ENCODE measurements around the gene WDR59.
"Not testable (repeated sequence)": the region's sequence is repeated elsewhere in the genome, so short reads cannot be mapped to it uniquely, and the experiment has no call there.

WDR59 gene

DNA sequence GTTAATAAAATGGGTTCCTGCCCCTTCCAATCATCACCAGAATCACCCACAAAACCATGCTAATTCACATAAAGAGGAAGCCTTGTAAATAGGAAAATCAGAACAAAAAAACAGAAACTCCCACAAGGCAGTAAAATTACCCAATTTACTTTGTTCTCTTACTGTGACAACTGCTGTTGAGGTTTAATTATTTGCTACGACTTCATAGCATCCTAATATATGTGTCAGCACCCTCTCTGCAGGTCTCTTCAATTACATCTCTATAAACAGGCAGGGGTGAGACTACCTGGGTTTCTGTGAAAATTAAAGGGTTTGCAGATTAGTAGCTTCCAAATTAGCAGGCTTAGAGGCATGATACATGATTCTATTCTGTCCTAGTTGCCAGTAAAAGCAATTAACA lies 2.7 kb downstream of the WDR59 start:
- no peak for DNase-seq (ENCODE audit: low read depth in 2 of 2)

DNA sequence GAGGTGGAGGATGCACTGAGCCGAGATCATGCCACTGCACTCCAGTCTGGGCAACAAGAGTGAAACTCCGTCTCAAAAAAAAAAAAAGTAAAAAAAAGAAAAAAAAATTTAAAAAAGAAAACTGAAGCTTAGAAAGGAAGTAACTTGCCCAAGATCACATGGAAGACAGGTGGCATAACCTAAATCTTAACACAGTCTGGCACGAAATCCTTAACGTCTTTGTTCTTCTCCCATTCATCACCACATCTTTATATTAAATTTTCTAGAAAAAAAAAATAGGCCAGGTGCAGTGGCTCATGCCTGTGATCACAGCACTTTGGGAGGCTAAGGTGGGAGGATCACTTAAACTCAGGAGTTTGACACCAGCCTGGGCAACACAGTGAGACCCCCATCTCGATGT lies 9.3 kb downstream of the WDR59 start:
- no peak for DNase-seq (ENCODE audit: low read depth in 2 of 2)

DNA sequence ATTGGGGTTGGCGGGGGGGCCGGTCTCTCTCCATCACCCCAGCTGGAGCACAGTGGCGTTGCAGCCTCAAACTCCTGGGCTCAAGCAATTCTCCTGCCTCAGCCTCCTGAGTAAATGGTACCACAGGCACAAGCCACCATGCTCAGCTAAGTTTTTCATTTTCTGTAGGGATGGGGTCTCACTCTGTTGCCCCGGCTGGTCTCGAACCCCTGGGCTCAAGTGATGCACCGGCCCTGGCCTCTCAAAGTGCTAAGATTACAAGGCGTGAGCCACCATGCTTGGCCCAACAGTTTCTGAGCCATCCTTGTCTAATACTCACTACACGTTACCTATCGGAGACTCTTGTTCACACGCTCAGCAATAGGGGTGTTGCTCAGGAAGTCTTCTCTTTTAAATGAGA lies 11.6 kb downstream of the WDR59 start:
- no peak for DNase-seq (ENCODE audit: low read depth in 2 of 2)

DNA sequence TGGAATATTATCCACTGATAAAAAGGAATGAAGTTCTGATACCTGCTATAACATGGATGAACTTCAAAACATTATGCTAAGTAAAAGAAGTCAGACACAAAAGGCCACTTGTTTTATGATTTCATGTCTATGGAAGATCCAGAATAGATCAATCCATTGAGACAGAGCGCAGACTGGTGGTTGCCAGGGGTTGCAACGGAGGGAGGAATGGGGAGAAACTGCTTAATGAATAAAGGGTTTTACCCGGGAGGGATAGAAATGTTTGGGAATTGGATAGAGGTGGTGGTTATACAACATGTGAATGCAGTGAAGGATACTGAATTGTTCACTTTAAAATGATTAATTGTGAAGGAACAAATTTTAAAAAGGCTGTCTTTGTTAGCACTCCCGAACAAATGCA lies 30.2 kb downstream of the WDR59 start:
- DNase-seq (ENCODE audit: low read depth in 2 of 2) = no peak

DNA sequence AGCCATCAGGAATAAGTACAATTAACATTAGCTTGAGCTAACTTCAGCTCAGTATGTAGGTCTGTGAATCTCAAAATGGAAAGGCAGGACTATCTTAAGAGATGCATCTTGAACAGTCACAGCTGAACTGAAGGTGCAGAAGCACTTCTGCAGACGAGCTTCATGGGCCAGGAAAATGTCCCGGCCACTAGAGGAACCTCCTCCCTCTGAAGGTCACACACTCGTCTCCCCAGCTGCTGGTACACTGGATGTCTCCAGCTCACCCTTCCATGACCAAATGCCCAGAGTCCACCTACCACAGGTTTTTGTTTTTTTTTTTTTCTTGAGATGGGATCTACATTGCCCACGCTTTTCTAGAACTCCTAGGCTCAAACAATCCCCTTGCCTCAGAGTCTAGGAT lies 33.2 kb downstream of the WDR59 start:
- DNase-seq (ENCODE audit: low read depth in 2 of 2) = no peak

DNA sequence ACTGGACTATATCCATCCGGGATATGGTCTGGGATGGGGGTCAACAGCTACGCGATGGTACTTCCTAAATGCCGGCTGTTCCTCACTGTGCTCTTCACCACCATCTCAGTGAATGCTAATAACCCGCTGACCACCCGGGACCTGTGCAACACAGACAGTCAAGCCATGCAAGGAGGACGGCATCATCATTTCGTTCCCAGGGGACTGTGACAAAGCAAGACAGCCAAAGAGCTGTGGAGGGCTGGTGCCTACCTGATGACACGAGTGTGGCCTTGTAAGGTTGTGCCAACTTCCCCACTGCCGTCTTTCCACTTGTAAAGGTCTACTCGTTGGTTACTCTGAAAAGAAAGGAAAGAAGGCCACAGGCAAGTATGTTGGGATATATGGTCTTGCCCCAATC lies 33.7 kb downstream of the WDR59 start:
- no peak for DNase-seq (ENCODE audit: low read depth in 2 of 2)

DNA sequence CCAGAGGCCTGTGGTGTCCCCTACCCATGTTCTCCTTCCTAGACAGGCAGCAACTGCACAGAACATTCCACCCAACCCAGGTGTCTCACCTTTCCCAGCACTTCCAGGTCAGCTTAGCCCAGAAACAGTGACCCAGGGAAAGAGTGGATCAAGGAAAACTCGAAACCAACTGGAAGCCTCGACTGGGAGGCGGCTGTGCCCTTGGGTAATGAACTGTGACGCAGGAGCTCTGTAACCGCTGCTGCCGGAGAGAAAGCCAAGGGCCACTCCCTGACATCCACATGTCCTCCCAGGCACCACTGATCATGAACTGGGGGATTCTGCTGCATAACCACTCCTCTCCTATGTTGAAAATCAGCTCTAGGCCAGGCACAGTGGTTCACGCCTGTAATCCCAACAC lies 34.4 kb downstream of the WDR59 start:
- no peak for DNase-seq (ENCODE audit: low read depth in 2 of 2)

DNA sequence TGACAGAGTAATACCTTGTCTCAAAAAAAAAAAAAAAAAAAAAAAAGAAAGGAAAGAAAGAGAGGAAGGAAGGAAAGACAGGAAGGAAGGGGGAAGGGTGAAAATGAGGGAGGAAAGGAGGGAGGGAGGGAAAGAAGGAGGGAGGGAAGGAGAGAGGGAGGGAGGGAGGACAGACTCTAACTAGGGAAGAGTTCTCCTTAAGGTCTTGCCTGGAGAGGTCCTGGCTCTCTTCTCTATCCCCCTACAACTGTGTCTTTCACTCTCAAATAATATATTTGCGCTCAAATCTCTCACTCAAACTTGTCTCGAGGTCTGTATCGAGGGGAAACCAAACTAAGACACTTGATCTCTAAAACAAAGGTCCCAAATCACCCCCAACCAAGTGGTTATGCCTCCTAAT lies 35.6 kb downstream of the WDR59 start:
- no peak for DNase-seq (ENCODE audit: low read depth in 2 of 2)

DNA sequence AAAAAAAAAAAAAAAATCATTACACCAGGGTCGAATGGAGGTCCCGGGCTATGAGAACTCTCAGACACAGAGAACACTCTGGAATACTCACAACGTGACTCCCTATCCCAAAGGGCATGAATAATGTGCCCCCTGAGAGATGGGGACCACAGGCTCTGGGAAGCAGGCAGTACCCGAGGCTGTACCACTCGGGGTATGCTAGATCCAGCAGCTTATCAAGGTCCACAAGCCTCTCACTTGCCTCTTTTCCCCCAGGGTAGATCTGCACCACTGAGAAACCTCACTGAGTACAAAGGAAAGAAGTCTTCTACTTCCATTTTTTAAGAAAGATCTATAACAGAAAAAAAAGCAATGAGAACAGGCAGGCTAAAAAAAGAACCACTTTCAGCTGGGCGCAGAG lies 40.5 kb downstream of the WDR59 start:
- DNase-seq (ENCODE audit: low read depth in 2 of 2) = no peak

DNA sequence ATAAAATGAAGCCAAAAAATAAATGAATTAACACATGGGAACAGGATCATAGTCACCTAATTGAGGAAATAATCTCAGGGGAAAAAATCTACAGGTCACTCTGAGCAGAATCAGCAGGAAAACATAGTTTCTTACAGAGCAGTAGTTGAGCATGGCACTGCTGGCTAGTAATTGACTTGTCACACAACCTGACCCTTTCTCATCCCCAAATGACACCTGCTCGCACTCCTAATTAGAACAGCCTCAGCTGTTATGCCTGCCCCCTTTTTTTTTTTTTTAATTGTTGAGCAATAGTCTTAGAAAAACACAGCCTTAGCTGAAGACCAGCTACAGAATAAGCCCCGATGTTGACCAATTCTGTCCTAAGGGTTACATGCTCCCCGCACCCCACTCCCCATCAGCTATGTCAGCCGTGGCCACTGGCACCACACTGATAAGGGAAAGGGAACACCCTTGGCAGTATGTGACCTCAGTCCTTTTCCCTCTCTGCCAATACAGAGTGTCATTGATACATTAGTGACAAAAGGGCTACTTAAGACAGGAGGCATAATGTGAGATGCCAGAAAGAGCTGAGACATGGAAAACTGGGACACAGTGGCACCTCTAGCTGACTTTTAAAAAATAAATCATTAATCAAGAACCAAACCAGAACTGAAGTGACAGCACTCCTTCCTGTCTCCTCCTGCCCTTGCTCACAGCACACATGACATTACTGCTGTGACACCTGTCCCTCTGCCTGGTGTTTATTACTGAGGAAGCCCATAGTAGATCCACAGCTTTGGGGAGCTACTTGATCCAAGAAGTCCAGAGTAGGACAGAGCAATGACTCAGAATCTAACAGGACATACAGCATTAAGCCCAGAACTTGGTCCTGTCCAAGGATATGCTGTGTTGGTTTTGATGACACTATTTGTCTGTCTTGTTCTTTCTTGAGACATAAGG lies 41.7 kb downstream of the WDR59 start:
- DNase-seq (ENCODE audit: low read depth in 2 of 2) = no peak

DNA sequence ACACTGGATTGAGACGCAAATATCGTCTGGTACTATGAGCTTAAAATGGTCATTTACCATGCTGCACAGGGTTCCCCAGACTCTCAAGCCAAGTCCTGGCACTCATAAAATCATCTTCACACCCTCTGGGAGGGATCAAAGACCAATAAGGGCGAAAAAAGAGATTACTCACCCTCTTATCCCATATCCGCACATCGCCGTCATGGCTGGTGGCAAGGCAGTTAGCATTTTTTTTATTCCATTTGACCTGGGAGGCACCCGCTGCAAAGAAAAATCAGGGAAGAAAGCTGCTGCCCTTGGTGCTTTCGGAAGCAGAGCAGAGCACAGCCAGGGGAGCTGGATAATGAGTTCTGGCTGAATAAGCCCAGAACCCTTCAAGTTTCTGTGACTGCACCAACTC lies 42.4 kb downstream of the WDR59 start:
- DNase-seq (ENCODE audit: low read depth in 2 of 2) = no peak

DNA sequence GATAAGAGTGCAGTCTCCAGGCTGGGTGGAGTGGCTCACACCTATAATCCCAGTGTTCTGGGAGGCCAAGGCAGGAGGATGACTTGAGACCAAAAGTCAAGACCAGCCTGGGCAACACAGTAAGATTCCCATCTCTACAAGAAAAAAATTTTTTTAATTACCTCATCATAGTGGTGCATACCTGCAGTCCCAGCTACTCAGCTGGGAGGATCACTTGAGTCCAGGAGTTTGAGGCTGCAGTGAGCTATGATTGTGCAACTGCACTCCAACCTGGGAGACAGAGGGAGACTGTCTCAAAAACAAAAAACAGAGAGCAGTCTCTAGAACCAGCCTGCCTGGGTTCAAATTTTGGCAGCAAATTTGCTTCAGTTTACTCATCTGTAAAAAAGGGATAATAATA lies 45.2 kb downstream of the WDR59 start:
- DNase-seq (ENCODE audit: low read depth in 2 of 2) = no peak

DNA sequence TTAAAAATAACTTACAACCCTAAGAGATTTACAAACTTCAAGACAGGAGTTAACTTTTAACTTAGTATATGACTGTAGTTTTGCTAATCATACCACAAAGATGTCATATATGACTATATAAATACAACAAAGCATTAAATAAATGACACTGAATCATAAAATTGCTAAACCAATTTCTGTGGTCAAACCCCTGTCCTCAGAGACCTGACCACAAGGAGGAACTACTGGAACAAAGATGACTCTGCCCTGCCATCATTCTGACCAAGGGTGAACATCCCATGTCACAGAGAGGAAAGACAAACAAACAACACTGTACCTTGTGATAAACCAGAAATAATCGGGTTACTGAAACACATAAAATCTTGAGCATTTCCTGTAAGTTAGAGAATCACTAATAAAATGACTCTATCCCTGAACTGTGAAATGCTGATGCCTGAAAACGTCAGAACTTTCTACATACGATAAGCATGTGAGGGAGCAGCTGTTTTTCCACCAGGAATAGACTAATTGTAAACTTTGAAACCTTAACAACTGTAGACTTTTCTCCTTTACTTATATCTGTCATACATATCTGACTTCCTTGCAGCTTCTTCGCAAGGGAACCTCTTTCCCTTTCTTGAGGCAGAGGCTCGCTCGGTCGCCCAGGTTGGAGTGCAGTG lies 47.9 kb downstream of the WDR59 start:
- no peak for DNase-seq (ENCODE audit: low read depth in 2 of 2)

DNA sequence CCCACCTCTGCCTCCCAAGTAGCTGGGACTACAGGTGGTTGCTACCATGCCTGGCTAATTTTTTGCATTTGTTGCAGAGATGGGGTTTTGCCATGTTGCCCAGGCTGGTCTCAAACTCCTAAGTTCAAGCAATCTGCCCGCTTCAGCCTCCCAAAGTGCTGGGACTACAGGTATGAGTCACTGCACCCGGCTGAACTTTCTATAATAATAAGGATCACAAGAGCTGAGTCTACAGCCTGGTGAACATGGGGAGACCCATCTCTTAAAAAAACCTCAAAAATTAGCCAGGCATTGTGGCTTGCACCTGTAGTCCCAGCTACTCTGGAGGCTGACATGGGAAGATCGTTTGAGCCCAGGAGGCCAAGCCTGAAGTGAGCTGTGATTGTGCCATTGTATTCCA lies 53.5 kb downstream of the WDR59 start:
- DNase-seq (ENCODE audit: low read depth in 2 of 2) = no peak

DNA sequence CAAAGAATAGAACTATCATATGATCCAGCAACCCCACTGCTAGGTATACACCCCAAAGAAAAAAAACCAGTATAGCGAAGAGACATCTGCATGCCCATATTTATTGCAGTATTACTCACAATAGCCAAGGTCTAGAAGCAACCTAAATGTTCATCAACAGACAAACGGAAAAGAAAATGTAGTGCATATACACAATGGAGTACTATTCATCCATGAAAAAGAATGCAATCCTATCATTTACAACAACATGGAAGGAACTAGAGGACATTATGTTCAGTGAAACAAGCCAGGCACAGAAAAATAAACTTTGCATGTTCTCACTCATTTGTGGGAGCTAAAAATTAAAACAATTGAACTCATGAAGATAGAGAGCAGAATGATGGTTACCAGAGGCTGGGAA lies 55.3 kb downstream of the WDR59 start:
- no peak for DNase-seq (ENCODE audit: low read depth in 2 of 2)

DNA sequence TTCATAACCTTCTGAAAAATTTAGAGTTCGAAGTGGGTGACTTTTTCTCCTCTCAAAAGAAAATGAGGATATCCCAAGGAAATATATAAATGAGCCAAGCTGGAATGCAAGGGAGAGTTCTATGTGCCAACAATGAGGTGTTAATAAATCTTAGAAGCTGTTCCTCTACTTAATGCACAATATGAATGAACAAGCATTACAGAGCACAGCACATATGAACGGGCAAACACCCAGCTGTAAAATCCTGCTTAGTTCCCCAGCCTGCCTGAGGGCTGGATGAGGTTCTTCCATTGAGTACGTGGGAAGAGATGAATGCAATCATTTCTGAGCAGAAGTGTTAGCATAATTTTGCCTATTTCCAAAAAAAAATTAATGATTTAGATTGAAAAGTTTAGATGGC lies 58.1 kb downstream of the WDR59 start:
- DNase-seq (ENCODE audit: low read depth in 2 of 2) = no peak

DNA sequence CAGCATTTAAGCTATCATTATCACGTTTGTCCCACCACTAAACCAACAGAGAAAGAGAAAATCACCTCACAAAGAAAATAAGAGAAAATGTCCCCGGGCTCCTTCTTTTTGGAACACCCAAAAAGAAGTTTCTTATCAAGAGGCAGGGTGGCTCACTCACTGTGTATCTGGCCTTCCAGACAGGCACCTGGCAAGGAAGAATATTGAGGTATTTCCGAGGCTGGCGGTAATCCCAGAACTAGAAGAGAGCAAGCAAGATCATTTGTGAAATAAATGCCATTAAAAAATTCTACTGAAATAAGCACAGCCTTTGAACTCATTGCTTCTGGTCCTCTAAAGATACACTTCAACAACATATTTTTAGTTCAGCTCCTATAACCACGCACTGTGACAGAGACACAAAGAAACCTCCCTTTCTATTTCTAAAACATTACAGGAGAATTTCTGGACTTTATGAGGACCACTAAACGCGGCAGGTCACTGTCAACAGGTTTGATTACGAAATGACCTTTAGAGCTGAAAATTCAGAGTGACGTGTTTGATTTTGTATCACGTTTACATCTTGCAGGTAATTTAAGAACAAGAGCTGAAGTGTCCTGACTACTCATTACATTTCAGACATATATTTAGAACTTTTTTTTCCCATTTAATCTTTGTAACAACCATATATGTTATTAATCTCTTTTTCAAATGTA lies 61.0 kb downstream of the WDR59 start:
- no peak for DNase-seq (ENCODE audit: low read depth in 2 of 2)

DNA sequence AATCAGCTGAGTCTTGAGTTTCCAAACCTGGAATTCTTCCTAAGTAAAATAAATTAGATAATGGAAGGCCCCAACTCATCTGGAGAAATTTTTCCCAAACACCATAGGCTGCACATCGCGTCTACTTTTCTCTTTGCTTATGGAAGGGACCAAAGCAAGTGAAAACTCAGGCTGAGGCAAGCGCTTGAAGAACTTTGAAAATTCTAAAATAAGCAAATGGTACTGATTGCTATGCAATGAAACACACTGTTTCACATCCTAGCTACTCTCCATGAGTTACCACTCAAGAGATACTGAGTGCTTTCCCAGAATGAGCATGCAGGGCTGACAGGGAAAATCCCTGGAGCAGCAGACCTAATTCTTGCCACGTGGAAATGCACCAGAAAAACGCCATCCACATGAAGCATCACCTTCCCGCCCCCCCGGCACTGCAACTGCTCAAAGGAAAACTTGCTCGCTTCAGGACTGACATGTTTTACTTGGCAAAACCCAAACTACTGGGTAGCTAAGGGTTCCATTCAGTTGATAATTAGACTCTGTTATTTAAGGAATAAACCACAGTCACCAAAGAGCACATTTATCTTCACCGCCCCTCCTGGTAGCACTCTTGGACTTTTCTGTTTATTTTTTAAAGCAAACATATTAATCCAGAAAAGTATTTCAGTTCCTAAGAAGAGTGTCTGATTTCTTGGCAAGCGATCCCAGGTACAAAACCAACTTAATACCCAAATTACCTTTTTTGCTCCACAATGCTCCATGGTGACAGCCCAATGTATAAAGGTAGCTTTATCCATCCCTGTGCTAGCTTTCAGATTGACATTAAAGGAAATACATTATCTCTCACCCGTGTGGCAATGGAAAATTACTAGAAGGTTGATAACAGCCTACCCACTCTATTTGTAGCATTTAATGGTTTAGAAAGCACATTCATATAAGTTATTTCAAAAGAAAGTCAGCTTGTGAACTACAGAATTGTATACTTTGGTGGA lies 62.5 kb downstream of the WDR59 start:
- DNase-seq (ENCODE audit: low read depth in 2 of 2) = no peak

DNA sequence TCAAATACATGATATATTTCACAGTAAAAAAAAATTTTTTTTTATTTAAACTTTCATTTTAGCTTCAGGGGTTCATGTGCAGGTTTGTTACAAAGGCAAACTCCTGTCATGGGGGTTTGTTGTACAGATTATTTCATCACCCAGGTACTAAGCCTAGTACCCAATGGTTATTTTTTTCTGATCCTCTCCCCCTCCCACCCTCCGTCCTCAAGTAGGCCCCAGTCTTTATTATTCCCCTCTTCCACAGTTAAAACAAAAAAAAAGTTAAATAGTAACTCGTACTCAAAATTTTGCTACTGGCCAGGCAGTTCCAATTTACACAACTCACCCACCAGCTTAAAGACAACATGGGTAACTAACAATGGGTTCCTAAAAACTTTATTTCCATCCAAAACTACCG lies 63.9 kb downstream of the WDR59 start:
- DNase-seq (ENCODE audit: low read depth in 2 of 2) = no peak

DNA sequence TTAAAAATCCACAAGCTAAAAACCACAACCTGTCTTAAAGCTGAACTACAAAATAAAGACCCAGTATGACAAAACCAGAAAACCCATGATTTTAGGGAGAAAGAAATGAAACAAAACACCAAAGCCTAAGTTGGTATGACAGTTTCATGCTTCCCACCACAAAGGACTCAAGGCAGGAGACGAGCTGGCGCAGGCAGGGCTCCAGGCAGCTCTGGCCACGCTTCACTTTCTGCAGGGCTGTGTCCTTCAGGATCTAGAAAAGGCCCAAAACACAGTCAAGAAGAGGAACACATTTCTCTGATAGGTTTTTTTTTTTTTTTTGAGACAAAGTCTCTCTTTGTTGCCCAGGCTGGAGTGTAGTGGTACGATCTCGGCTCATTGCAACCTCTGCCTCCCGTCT lies 75.3 kb downstream of the WDR59 start:
- DNase-seq (ENCODE audit: low read depth in 2 of 2) = no peak

DNA sequence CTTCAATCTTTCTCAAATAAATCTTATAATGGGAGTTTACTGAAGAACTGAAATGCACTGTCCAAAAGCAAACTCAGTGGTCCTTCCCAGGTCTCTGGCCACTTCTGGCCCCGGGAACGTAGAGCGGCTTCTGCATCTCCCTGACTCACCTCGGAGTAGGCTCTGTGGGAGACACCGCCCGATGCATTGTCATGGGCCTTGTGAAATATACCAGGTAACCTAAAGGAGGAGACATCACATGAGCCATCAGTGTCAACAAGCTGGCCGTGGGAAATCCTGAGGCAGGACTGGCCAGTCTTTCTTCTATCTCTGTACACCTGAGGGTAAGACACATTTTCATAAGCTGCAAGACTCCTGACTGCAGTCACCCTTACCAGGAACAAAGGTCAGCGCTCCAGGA lies 76.2 kb downstream of the WDR59 start:
- DNase-seq (ENCODE audit: low read depth in 2 of 2) = not testable (repeated sequence)

All from stimulated activated CD8-positive, alpha-beta memory T cell treated with anti-CD3 and anti-CD28 coated beads, Interleukin-7, amount 100 ng/mL, for 1 hour (primary cell).